HG02981 (cell line): ENCODE data around the gene HOXC13.

Source experiments
- ATAC-seq: cut with Tn5 transposase; IDR thresholded peaks from one replicate; pipeline ENCODE4 v1.9.1; 2021; ENCODE audit warnings: mild to moderate bottlenecking, moderate library complexity; ENCODE audit not compliant: unreplicated experiment

The HOXC13 gene

GRCh38 chr12:53969588-53970259 lies 31.1 kb downstream of the HOXC13 start:
- ATAC-seq, result no peak

- ATAC-seq, result no peak
These were observed 31.8 kb downstream of the HOXC13 start for GRCh38 chr12:53970451-53970850.

- ATAC-seq, result no peak
These were observed 32.5 kb downstream of the HOXC13 start for GRCh38 chr12:53971129-53971528.

GRCh38 chr12:53971686-53972085 lies 33.1 kb downstream of the HOXC13 start:
- no peak for ATAC-seq

GRCh38 chr12:53972152-53972702 lies 33.6 kb downstream of the HOXC13 start:
- no peak for ATAC-seq

GRCh38 chr12:53972722-53973235 lies 34.1 kb downstream of the HOXC13 start, which contains the start of gene HOXC11:
Gene HOXC11, plus strand, starts transcription at chr12:53973126. Its CDS starts 116 bp downstream, at chr12:53973242.
- no peak for ATAC-seq

- ATAC-seq, result no peak
These were observed 34.8 kb downstream of the HOXC13 start for GRCh38 chr12:53973236-53974042.

GRCh38 chr12:53974084-53975063 lies 35.7 kb downstream of the HOXC13 start, which contains the start of gene HOTAIR:
Gene HOTAIR, minus strand, starts transcription at chr12:53974954.
- no peak for ATAC-seq

GRCh38 chr12:53975064-53975471 lies 36.4 kb downstream of the HOXC13 start:
- no peak for ATAC-seq

- no peak for ATAC-seq
These were observed 37.0 kb downstream of the HOXC13 start for GRCh38 chr12:53975479-53976152.

- ATAC-seq, result no peak
These were observed 37.7 kb downstream of the HOXC13 start for GRCh38 chr12:53976172-53976822.

- no peak for ATAC-seq
These were observed 38.4 kb downstream of the HOXC13 start for GRCh38 chr12:53976823-53977595.

GRCh38 chr12:53977596-53978445 lies 39.2 kb downstream of the HOXC13 start:
- ATAC-seq, result no peak

- ATAC-seq, result no peak
These were observed 40.1 kb downstream of the HOXC13 start for GRCh38 chr12:53978477-53979356.

- ATAC-seq, result no peak
These were observed 41.6 kb downstream of the HOXC13 start for GRCh38 chr12:53980104-53980801.
